Nephron (organoid): ENCODE results near the gene GGA1.

Source experiments
- H3K27ac Mint-ChIP-seq, 3 experiments: 2 replicates each; pipeline ENCODE4 v1.8.0; 2020; ENCODE audit warnings: mixed read lengths in 3 of 3, mild to moderate bottlenecking in 2 of 3, moderate library complexity in 1 of 3
- H3K27me3 Mint-ChIP-seq: 2 replicates; pipeline ENCODE4 v1.8.0; 2021; ENCODE audit warnings: low read depth, mild to moderate bottlenecking, moderate library complexity, mixed read lengths
- H3K36me3 Mint-ChIP-seq: 2 replicates; pipeline ENCODE4 v1.8.0; 2020; ENCODE audit warnings: low read depth, mixed read lengths
- H3K4me1 Mint-ChIP-seq: 2 replicates; pipeline ENCODE4 v1.8.0; 2020; ENCODE audit warnings: mixed read lengths
- H3K4me3 Mint-ChIP-seq, 3 experiments: 2 replicates each; pipeline ENCODE4 v1.8.0; 2020; ENCODE audit warnings: mild to moderate bottlenecking in 3 of 3, mixed read lengths in 3 of 3, moderate library complexity in 2 of 3
- H3K9me3 Mint-ChIP-seq: 2 replicates; pipeline ENCODE4 v1.8.0; 2020; ENCODE audit warnings: mixed read lengths
- TF ChIP-seq, protein P1 (sequence below), 3 experiments: fragments of 200-600 bp; sonication (generic); IDR thresholded peaks; one replicate each; pipeline ENCODE4 v1.5.0; 2021; ENCODE audit warnings: antibody characterized with exemption in 3 of 3; ENCODE audit not compliant: unreplicated experiment in 3 of 3

GGA1 gene

DNA sequence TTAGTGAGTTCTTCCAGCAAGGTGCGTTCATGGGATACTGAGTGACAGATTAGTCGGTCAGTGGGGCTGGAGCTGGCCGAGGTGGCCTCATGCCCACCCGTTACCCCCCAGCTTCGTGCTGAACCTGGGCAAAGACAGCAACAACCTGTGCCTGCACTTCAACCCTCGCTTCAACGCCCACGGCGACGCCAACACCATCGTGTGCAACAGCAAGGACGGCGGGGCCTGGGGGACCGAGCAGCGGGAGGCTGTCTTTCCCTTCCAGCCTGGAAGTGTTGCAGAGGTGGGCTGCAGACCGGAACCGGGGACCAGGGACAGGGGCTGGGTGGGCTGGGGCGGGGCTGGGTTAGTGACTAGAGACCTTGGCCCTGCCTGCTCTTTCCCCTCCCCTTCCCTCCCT lies 69.7 kb downstream of the GGA1 start:
- TF ChIP-seq, protein P1, sequence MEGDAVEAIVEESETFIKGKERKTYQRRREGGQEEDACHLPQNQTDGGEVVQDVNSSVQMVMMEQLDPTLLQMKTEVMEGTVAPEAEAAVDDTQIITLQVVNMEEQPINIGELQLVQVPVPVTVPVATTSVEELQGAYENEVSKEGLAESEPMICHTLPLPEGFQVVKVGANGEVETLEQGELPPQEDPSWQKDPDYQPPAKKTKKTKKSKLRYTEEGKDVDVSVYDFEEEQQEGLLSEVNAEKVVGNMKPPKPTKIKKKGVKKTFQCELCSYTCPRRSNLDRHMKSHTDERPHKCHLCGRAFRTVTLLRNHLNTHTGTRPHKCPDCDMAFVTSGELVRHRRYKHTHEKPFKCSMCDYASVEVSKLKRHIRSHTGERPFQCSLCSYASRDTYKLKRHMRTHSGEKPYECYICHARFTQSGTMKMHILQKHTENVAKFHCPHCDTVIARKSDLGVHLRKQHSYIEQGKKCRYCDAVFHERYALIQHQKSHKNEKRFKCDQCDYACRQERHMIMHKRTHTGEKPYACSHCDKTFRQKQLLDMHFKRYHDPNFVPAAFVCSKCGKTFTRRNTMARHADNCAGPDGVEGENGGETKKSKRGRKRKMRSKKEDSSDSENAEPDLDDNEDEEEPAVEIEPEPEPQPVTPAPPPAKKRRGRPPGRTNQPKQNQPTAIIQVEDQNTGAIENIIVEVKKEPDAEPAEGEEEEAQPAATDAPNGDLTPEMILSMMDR (IDR thresholded peaks at IDR 0.05; ENCODE audit: unreplicated experiment in 3 of 3), result no peak
- Mint-ChIP-seq H3K27me3 (no peaks in the 10 kb centered on the region), H3K27ac (peak overlapping the region in 1 of 3 experiments; percentile 63), H3K36me3 (peaks cover 6% of the 10 kb centered on the region), H3K9me3 (no peaks in the 10 kb centered on the region), H3K4me3 (peak overlapping the region in 2 of 3 experiments; percentile 72 to 78), H3K4me1 (peaks cover 37% of the 10 kb centered on the region)

DNA sequence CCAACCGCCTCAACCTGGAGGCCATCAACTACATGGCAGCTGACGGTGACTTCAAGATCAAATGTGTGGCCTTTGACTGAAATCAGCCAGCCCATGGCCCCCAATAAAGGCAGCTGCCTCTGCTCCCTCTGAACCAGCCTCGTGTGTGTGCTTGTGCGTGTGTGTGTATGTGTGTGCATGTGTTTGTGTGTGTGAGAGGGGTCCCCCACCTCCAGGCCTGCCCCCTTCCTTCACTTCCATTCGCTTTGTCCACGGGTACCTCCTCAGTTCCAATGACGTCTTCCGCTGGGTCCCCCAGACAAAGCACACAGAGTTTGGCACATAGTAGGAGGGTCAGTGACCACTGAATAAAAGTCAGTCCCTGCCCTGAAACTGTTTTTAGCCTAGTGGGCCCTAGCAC lies 71.0 kb downstream of the GGA1 start:
- Mint-ChIP-seq H3K36me3 (peaks cover 6% of the 10 kb centered on the region), H3K27me3 (no peaks in the 10 kb centered on the region), H3K9me3 (no peaks in the 10 kb centered on the region), H3K4me1 (peaks cover 37% of the 10 kb centered on the region), H3K4me3 (peak overlapping the region; percentile 29 to 70 (median 46)), H3K27ac (peak overlapping the region; percentile 6 to 78 (median 39))
- TF ChIP-seq, protein P1 (IDR thresholded peaks at IDR 0.05; ENCODE audit: unreplicated experiment in 3 of 3), result no peak

DNA sequence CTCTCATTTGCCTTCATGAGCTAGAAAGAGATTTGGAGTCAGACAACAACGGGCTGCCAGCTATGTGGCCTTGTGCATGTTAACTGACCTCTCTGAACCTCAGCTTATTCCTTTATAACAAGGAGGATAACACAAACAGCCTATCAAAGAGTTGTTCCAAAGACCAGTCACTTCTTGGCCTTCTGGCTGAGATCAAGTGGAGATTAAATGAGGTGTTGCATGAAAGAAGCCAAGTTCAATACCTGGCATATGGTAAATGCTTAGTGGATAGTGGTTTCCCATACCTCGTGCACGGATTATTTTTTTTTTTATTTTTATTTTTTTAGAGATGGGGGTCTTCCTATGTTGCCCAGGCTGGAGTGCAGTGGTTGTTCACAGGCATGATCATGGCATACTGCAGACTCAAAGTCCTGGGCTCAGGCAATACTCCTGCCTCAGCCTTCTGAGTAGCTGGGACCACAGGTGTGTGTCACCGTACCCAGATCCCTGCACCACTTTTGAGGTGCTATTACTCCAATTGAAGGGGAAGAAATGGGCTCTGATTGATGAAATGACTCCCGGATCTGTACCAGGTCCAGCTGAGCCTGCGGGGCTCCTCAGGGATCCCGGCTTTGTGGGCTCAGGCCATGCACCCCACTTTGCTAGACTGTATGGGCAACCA lies 71.7 kb downstream of the GGA1 start:
- H3K4me1 Mint-ChIP-seq, result peaks cover 32% of the 10 kb centered on the region
- no peaks in the 10 kb centered on the region for H3K9me3 Mint-ChIP-seq
- peak overlapping the region; percentile 6 to 78 (median 54) for H3K27ac Mint-ChIP-seq
- peaks cover 6% of the 10 kb centered on the region for H3K36me3 Mint-ChIP-seq
- TF ChIP-seq, protein P1 (IDR thresholded peaks at IDR 0.05; ENCODE audit: unreplicated experiment in 3 of 3), result no peak
- H3K4me3 Mint-ChIP-seq, result peak overlapping the region in 1 of 3 experiments; percentile 70
- no peaks in the 10 kb centered on the region for H3K27me3 Mint-ChIP-seq

DNA sequence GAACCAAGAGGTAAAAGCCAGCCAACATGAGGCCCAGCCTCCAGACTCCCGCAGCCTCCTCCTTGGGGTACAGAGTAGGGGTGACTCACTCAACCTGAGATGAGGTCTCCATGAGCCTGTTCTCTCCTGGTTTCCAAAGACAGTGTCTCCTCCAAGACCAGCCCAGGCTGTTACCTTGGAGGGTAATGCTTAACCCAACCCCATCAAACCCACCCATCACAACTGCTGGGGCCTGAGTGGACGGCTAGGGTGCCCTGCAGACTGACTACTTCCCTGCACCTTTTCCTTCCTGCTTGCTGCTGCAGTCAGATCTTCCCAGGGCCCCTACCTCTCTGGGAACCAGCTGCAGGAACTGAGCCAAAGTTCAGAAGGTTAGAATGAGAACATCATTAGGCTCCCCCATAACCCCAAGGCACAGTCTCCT lies 72.4 kb downstream of the GGA1 start:
- Mint-ChIP-seq H3K4me1 (peaks cover 32% of the 10 kb centered on the region), H3K9me3 (no peaks in the 10 kb centered on the region), H3K27ac (peak overlapping the region in 2 of 3 experiments; percentile 54 to 78), H3K4me3 (peak overlapping the region in 2 of 3 experiments; percentile 34 to 40), H3K27me3 (no peaks in the 10 kb centered on the region), H3K36me3 (peaks cover 6% of the 10 kb centered on the region)
- TF ChIP-seq, protein P1 (IDR thresholded peaks at IDR 0.05; ENCODE audit: unreplicated experiment in 3 of 3), result no peak

DNA sequence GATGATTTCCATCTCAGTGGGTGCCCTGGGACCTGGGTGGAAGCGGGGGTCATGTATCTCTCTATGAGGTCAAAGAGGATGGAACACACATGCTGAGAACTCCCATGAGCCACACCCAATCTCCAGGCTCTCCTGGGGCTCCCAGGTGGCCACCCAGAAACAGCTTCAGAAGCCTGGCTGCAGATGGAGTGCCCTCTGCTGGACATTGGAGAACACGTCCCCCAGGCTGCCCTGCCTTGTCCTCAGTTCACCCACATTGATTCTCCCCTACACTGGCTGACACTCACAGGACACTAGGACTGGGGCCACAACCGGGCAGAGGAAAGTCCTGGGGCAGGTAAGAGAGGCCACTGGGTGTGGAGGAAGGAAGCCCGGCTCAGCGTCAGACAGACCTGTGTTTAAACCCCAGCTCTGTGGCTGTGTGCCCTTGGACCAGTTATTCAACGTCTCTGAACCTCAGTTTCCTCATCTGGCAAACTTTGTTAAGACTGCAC lies 73.0 kb downstream of the GGA1 start:
- Mint-ChIP-seq H3K27me3 (no peaks in the 10 kb centered on the region), H3K36me3 (peaks cover 6% of the 10 kb centered on the region), H3K4me3 (peak overlapping the region in 2 of 3 experiments; percentile 23 to 43), H3K27ac (peak overlapping the region; percentile 50 to 78 (median 54)), H3K4me1 (peaks cover 32% of the 10 kb centered on the region), H3K9me3 (no peaks in the 10 kb centered on the region)
- TF ChIP-seq, protein P1 (IDR thresholded peaks at IDR 0.05; ENCODE audit: unreplicated experiment in 3 of 3), result peak; percentile 70 to 85 (median 81)
